Fibroblast of lung (primary cell): ENCODE data around the gene DNAJB13. TPM values are rescaled to one million over a fixed set of nuclear protein-coding genes. Genes with fewer than 3 reads are reported as not detected.
A peak's percentile ranks its signal among the peaks of the same experiment; 100 is the strongest.

Experiments used
- DNase-seq, 2 donors: peaks; one replicate each; pipeline versions ENCODE4 v3.0.0 to v3.0.0-alpha.2; 2010; ENCODE audit warnings: low read depth in 2 of 2
- H2AFZ ChIP-seq: 2 replicates; pipeline ENCODE4 v1.5.1; 2012; ENCODE audit warnings: low read length, control low read depth, inconsistent platforms
- H3K27ac ChIP-seq: 2 replicates; pipeline ENCODE4 v1.5.1; 2011; ENCODE audit warnings: low read length, control low read depth; ENCODE audit not compliant: insufficient read depth
- H3K27me3 ChIP-seq: 2 replicates; pipeline ENCODE4 v1.5.1; 2011; ENCODE audit warnings: mild to moderate bottlenecking, low read length; ENCODE audit not compliant: control insufficient read depth, insufficient read depth
- H3K36me3 ChIP-seq: 2 replicates; pipeline ENCODE4 v1.5.1; 2011; ENCODE audit warnings: low read length; ENCODE audit not compliant: control insufficient read depth, insufficient read depth
- H3K4me1 ChIP-seq: 2 replicates; pipeline ENCODE4 v1.5.1; 2011; ENCODE audit warnings: low read length; ENCODE audit not compliant: control insufficient read depth, insufficient read depth; ENCODE audit errors: extremely low read depth
- H3K4me2 ChIP-seq: 2 replicates; pipeline ENCODE4 v1.5.1; 2011; ENCODE audit warnings: low read length, control low read depth; ENCODE audit not compliant: insufficient read depth; ENCODE audit errors: extremely low read depth
- H3K4me3 ChIP-seq, 4 experiments: fragments of 200-600 bp in 1 of 4; sonication (generic) in 1 of 4; replicated peaks in 1 of 4; 2 replicates each; pipeline ENCODE4 v1.5.1; 2011 to 2016; ENCODE audit warnings: low read length in 4 of 4, low read depth in 3 of 4, mild to moderate bottlenecking in 3 of 4, control low read depth in 2 of 4, inconsistent platforms in 1 of 4, mixed read lengths in 1 of 4; ENCODE audit not compliant: insufficient read depth in 1 of 4; ENCODE audit errors: control extremely low read depth in 1 of 4
- H3K79me2 ChIP-seq: 2 replicates; pipeline ENCODE4 v1.5.1; 2012; ENCODE audit warnings: mild to moderate bottlenecking, low read length, inconsistent platforms; ENCODE audit not compliant: control insufficient read depth, insufficient read depth
- H3K9ac ChIP-seq: 2 replicates; pipeline ENCODE4 v1.5.1; 2011; ENCODE audit warnings: mild to moderate bottlenecking, low read length, control low read depth; ENCODE audit not compliant: insufficient read depth
- H3K9me3 ChIP-seq: 2 replicates; pipeline ENCODE4 v1.5.1; 2012; ENCODE audit warnings: low read depth, low read length; ENCODE audit not compliant: control insufficient read depth, insufficient read depth
- H4K20me1 ChIP-seq: 2 replicates; pipeline ENCODE4 v1.5.1; 2011; ENCODE audit warnings: low read length; ENCODE audit not compliant: control insufficient read depth, insufficient read depth; ENCODE audit errors: extremely low read depth
- EZH2 ChIP-seq: IDR thresholded peaks from 2 replicates; pipeline ENCODE4 v1.5.1; 2012; ENCODE audit warnings: low read length, control low read depth, mild to moderate bottlenecking; ENCODE audit errors: missing control alignments
- polyA plus RNA-seq, 2 donors: library from polyadenylated mRNA; depleted of rRNA in 1 of 2; stranded (reverse) in 1 of 2; unstranded in 1 of 2; fragments of >200 nt; gene quantifications; 2 replicates each; pipeline ENCODE4 v1.2.1, GENCODE V29; 2011 to 2012; ENCODE audit warnings: missing spikeins in 1 of 2
- total RNA-seq: library from RNA; depleted of rRNA; stranded (reverse); fragments of >200 nt; gene quantifications from 2 replicates; pipeline ENCODE4 v1.2.1, GENCODE V29; 2014
- TF ChIP-seq, protein P1 (sequence below), 2 donors: IDR thresholded peaks in 1 of 2; conservative IDR thresholded peaks in 1 of 2; 1 replicate in 1 of 2; 2 replicates in 1 of 2; pipeline ENCODE4 v1.5.1; 2011 to 2012; ENCODE audit warnings: low read length in 2 of 2, control low read depth in 1 of 2, inconsistent platforms in 1 of 2, low read depth in 1 of 2, mild to moderate bottlenecking in 1 of 2

Gene DNAJB13
- total and polyA plus RNA-seq, 2 donors (not counting 1 experiment from before 2014, with no cell fraction given), result 0.10 to 0.17 TPM

GRCh38 chr11:73939096-73939495 lies 11.7 kb upstream of the DNAJB13 start:
- peak in 1 of 2 donors; percentile 30 for DNase-seq
- no peaks in the 10 kb centered on the region for H3K79me2 ChIP-seq

GRCh38 chr11:73940801-73941570 lies 9.8 kb upstream of the DNAJB13 start:
- Histone ChIP-seq H3K4me3 (no peak overlapping the region), H3K9me3 (no peaks in the 10 kb centered on the region), H3K27ac (no peak overlapping the region), H2AFZ (no peak overlapping the region), H3K9ac (no peak overlapping the region), H3K36me3 (no peaks in the 10 kb centered on the region), H3K4me1 (no peaks in the 10 kb centered on the region), H4K20me1 (no peaks in the 10 kb centered on the region), H3K4me2 (no peak overlapping the region), H3K27me3 (no peaks in the 10 kb centered on the region), H3K79me2 (no peaks in the 10 kb centered on the region)
- TF ChIP-seq EZH2, result no peak
- TF ChIP-seq, protein P1, sequence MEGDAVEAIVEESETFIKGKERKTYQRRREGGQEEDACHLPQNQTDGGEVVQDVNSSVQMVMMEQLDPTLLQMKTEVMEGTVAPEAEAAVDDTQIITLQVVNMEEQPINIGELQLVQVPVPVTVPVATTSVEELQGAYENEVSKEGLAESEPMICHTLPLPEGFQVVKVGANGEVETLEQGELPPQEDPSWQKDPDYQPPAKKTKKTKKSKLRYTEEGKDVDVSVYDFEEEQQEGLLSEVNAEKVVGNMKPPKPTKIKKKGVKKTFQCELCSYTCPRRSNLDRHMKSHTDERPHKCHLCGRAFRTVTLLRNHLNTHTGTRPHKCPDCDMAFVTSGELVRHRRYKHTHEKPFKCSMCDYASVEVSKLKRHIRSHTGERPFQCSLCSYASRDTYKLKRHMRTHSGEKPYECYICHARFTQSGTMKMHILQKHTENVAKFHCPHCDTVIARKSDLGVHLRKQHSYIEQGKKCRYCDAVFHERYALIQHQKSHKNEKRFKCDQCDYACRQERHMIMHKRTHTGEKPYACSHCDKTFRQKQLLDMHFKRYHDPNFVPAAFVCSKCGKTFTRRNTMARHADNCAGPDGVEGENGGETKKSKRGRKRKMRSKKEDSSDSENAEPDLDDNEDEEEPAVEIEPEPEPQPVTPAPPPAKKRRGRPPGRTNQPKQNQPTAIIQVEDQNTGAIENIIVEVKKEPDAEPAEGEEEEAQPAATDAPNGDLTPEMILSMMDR (conservative IDR thresholded peaks at IDR 0.05 in 1 of 2, IDR thresholded peaks at IDR 0.05 in 1 of 2; ENCODE audit: low read depth in 1 of 2, low read length in 2 of 2), result no peak
- no peak for DNase-seq

More at GRCh38 chr11:73939096-73939495, 11.7 kb upstream of the DNAJB13 start:
- TF ChIP-seq, protein P1 (conservative IDR thresholded peaks at IDR 0.05 in 1 of 2, IDR thresholded peaks at IDR 0.05 in 1 of 2; ENCODE audit: low read depth in 1 of 2, low read length in 2 of 2), result no peak
- no peak for TF ChIP-seq EZH2
- Histone ChIP-seq H3K4me1 (no peaks in the 10 kb centered on the region), H4K20me1 (no peaks in the 10 kb centered on the region), H2AFZ (no peak overlapping the region), H3K27me3 (no peaks in the 10 kb centered on the region), H3K9ac (no peak overlapping the region), H3K4me3 (no peak overlapping the region), H3K27ac (no peak overlapping the region), H3K9me3 (no peaks in the 10 kb centered on the region), H3K4me2 (no peak overlapping the region), H3K36me3 (no peaks in the 10 kb centered on the region)

DNA sequence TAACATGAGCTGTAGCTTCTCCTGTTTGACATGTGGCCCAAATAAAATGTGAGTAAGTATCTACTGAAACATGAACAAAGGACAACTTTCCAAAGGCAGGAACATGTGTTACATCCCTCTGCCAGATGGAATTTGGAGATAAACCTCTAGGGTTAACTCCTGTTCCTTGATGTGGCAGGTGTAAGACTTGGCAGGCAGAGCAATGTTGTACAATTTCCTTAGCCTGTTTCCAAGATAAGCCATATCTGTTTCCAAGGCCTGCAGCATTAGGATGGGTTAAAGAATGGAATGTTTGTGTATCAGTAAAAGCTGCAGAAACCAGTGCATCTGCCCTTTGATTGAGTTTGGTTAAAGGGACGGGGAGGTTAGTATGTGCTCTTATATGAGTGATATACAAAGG lies 8.8 kb upstream of the DNAJB13 start:
- no peaks in the 10 kb centered on the region for H3K79me2 ChIP-seq
- no peak for DNase-seq
- H2AFZ ChIP-seq, result no peak overlapping the region
- no peak overlapping the region for H3K4me3 ChIP-seq
- H3K4me2 ChIP-seq, result no peak overlapping the region
- no peaks in the 10 kb centered on the region for H3K9me3 ChIP-seq
- TF ChIP-seq, protein P1 (conservative IDR thresholded peaks at IDR 0.05 in 1 of 2, IDR thresholded peaks at IDR 0.05 in 1 of 2; ENCODE audit: low read depth in 1 of 2, low read length in 2 of 2), result no peak
- no peak for TF ChIP-seq EZH2
- no peaks in the 10 kb centered on the region for H3K27me3 ChIP-seq
- H3K27ac ChIP-seq, result no peak overlapping the region
- H4K20me1 ChIP-seq, result no peaks in the 10 kb centered on the region
- H3K9ac ChIP-seq, result no peak overlapping the region
- no peaks in the 10 kb centered on the region for H3K4me1 ChIP-seq
- H3K36me3 ChIP-seq, result no peaks in the 10 kb centered on the region
